Neural cell (in vitro differentiated cells): ENCODE results near the gene MAD2L2. TPM values are rescaled to one million over a fixed set of nuclear protein-coding genes. Genes with fewer than 3 reads are reported as not detected.

Experiments
- H2AFZ ChIP-seq: fragments of 200-600, 300-800 bp; sonication (generic), shearing (Covaris generic); 2 replicates; pipeline ENCODE4 v1.6.0; 2014; ENCODE audit warnings: low read depth, mild to moderate bottlenecking, antibody characterized with exemption, low read length, moderate library complexity
- H3F3A ChIP-seq: fragments of 200-600 bp; shearing (Covaris generic); 2 replicates; pipeline ENCODE4 v1.6.1; 2016; ENCODE audit warnings: mild to moderate bottlenecking, moderate library complexity, mixed read lengths, antibody characterized with exemption, low read length; ENCODE audit not compliant: insufficient read depth, poor library complexity, severe bottlenecking
- H3K27ac ChIP-seq: fragments of 200-600, 300-800 bp; sonication (generic), shearing (Covaris generic); 2 replicates; pipeline ENCODE4 v1.5.1; 2014; ENCODE audit warnings: mild to moderate bottlenecking, low read length, moderate library complexity
- H3K27me3 ChIP-seq: fragments of 300-800, 200-600 bp; sonication (generic), shearing (Covaris generic); 2 replicates; pipeline ENCODE4 v1.6.0; 2014; ENCODE audit warnings: mild to moderate bottlenecking, low read depth, low read length, moderate library complexity; ENCODE audit not compliant: insufficient read depth
- H3K36me3 ChIP-seq: fragments of 300-800, 200-600 bp; sonication (generic), shearing (Covaris generic); 2 replicates; pipeline ENCODE4 v1.5.1; 2014; ENCODE audit warnings: mild to moderate bottlenecking, antibody characterized with exemption, low read length, moderate library complexity; ENCODE audit not compliant: insufficient read depth
- H3K4me2 ChIP-seq: fragments of 300-800, 200-600 bp; sonication (generic), shearing (Covaris generic); 2 replicates; pipeline ENCODE4 v1.6.0; 2014; ENCODE audit warnings: mild to moderate bottlenecking, low read length
- H3K4me3 ChIP-seq: fragments of 300-800, 200-600 bp; sonication (generic), shearing (Covaris generic); 2 replicates; pipeline ENCODE4 v1.5.1; 2014; ENCODE audit warnings: mild to moderate bottlenecking, low read length, moderate library complexity
- H3K79me2 ChIP-seq: fragments of 200-600 bp; shearing (Covaris generic); replicated peaks from 2 replicates; pipeline ENCODE4 v1.6.0; 2014; ENCODE audit warnings: mild to moderate bottlenecking, low read length, moderate library complexity; ENCODE audit not compliant: insufficient read depth
- H3K9ac ChIP-seq: fragments of 300-800, 200-600 bp; sonication (generic), shearing (Covaris generic); 2 replicates; pipeline ENCODE4 v1.6.1; 2016; ENCODE audit warnings: mild to moderate bottlenecking, low read length, mixed read lengths
- H3K9me2 ChIP-seq: fragments of 200-600 bp; shearing (Covaris generic); 2 replicates; pipeline ENCODE4 v1.6.1; 2016; ENCODE audit warnings: mild to moderate bottlenecking, low read length, mixed read lengths; ENCODE audit not compliant: insufficient read depth
- H3K9me3 ChIP-seq: fragments of 200-600, 300-800 bp; sonication (generic), shearing (Covaris generic); 2 replicates; pipeline ENCODE4 v1.6.1; 2016; ENCODE audit warnings: mild to moderate bottlenecking, mixed run types, low read length, moderate library complexity, mixed read lengths
- H4K20me1 ChIP-seq: fragments of 200-600 bp; shearing (Covaris generic); 2 replicates; pipeline ENCODE4 v1.6.1; 2016; ENCODE audit warnings: mild to moderate bottlenecking, mixed run types; ENCODE audit not compliant: insufficient read depth
- EP300 ChIP-seq: fragments of 450-650 bp; conservative IDR thresholded peaks from 2 replicates; pipeline ENCODE4 v1.6.1; 2014; ENCODE audit warnings: antibody characterized with exemption, mild to moderate bottlenecking, moderate library complexity; ENCODE audit not compliant: poor library complexity, severe bottlenecking
- EZH2 ChIP-seq: fragments of 200-600, 300-800 bp; shearing (Covaris generic), sonication (generic); IDR thresholded peaks from 2 replicates; pipeline ENCODE4 v1.6.1; 2014; ENCODE audit warnings: antibody characterized with exemption, low read length, borderline replicate concordance, mild to moderate bottlenecking; ENCODE audit not compliant: insufficient read depth, poor library complexity, severe bottlenecking
- MXI1 ChIP-seq: fragments of 450-650 bp; conservative IDR thresholded peaks from 2 replicates; pipeline ENCODE4 v1.6.1; 2014; ENCODE audit warnings: antibody characterized with exemption, mild to moderate bottlenecking; ENCODE audit not compliant: poor library complexity, severe bottlenecking
- POLR2AphosphoS5 ChIP-seq: IDR thresholded peaks from 2 replicates; pipeline ENCODE4 v1.6.1; 2012
- RAD21 ChIP-seq: fragments of 450-650 bp; conservative IDR thresholded peaks from 2 replicates; pipeline ENCODE4 v1.6.1; 2014; ENCODE audit warnings: antibody characterized with exemption, mild to moderate bottlenecking, moderate library complexity
- SMC3 ChIP-seq: fragments of 450-650 bp; conservative IDR thresholded peaks from 2 replicates; pipeline ENCODE4 v1.6.1; 2014; ENCODE audit warnings: antibody characterized with exemption, mild to moderate bottlenecking, moderate library complexity; ENCODE audit not compliant: poor library complexity
- TAF1 ChIP-seq: IDR thresholded peaks from 2 replicates; pipeline ENCODE4 v1.6.1; 2012; ENCODE audit warnings: low read depth
- polyA plus RNA-seq: library from polyadenylated mRNA; depleted of rRNA; stranded (reverse); fragments of >200 nt; gene quantifications from 2 replicates; pipeline ENCODE4 v1.2.3, GENCODE V29; 2014
- TF ChIP-seq, protein P1 (sequence below): fragments of 450-650 bp; IDR thresholded peaks from 2 replicates; pipeline ENCODE4 v1.5.1; 2014; ENCODE audit warnings: antibody characterized with exemption, mild to moderate bottlenecking, moderate library complexity; ENCODE audit not compliant: poor library complexity, severe bottlenecking
- TF ChIP-seq, protein P2 (sequence below): IDR thresholded peaks from 2 replicates; pipeline ENCODE4 v1.6.1; 2012; ENCODE audit warnings: borderline replicate concordance

Gene MAD2L2
- polyA plus RNA-seq, 1 donor from 2014 or later: 182 TPM

DNA sequence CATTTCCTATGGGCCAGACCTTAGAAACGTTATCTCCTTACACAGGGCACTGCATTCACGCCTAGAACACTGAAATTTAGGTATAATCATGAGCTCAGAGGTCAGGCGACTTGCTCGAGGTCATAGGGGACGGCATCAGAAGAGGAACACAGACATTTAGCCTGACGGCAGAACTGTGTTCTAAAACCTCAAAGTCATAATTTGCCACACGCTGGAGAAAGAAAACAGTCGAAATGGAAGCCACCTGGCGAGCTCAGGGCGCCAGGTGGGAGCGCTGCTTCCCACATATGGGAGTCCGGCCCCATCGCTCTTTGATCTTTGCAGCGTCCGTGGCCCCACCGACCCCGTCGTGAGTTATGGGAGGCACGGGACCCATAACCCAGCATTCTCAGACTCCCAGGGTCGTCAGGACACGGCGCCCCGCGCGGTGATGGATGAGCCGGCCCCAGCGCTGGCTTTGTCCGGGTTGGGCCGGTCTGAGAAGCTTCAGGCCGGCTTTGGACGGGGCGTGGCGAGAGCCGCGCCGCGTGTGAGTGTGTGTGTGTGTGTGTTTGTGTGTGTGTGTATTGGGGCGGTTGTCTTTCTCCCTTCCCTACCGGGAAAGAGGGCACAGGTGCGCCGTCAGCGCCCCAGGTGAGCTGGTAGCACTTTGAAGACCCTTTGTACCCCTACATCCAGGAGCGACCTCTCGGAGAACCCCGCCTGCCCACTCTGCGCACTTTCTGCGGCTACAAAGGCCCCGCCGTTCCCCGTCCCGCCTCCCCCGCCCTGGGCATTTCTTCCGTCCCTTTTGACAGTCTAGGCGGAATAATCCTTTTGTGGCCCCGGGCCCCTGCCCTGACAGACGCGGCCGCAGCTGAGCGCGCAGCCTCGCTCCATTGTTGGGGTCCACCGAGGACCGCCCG lies 9.7 kb upstream of the MAD2L2 start:
- H3K9ac ChIP-seq: peak overlapping the region; percentile 90
- peak overlapping the region; percentile 83 for H2AFZ ChIP-seq
- peak overlapping the region; percentile 89 for H3K4me2 ChIP-seq
- no peaks in the 10 kb centered on the region for H3K9me2 ChIP-seq
- peak overlapping the region; percentile 78 for H3K27ac ChIP-seq
- peak overlapping the region; percentile 88 for H3K4me3 ChIP-seq
- TF ChIP-seq, protein P1, sequence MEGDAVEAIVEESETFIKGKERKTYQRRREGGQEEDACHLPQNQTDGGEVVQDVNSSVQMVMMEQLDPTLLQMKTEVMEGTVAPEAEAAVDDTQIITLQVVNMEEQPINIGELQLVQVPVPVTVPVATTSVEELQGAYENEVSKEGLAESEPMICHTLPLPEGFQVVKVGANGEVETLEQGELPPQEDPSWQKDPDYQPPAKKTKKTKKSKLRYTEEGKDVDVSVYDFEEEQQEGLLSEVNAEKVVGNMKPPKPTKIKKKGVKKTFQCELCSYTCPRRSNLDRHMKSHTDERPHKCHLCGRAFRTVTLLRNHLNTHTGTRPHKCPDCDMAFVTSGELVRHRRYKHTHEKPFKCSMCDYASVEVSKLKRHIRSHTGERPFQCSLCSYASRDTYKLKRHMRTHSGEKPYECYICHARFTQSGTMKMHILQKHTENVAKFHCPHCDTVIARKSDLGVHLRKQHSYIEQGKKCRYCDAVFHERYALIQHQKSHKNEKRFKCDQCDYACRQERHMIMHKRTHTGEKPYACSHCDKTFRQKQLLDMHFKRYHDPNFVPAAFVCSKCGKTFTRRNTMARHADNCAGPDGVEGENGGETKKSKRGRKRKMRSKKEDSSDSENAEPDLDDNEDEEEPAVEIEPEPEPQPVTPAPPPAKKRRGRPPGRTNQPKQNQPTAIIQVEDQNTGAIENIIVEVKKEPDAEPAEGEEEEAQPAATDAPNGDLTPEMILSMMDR: peak; percentile 42
- TF ChIP-seq MXI1 (peak; percentile 2), EP300 (no peak)
- H3K9me3 ChIP-seq: no peaks in the 10 kb centered on the region
- no peaks in the 10 kb centered on the region for H3K27me3 ChIP-seq
- H4K20me1 ChIP-seq: no peaks in the 10 kb centered on the region
- no peaks in the 10 kb centered on the region for H3F3A ChIP-seq
- peaks cover 37% of the 10 kb centered on the region for H3K79me2 ChIP-seq
- no peaks in the 10 kb centered on the region for H3K36me3 ChIP-seq

DNA sequence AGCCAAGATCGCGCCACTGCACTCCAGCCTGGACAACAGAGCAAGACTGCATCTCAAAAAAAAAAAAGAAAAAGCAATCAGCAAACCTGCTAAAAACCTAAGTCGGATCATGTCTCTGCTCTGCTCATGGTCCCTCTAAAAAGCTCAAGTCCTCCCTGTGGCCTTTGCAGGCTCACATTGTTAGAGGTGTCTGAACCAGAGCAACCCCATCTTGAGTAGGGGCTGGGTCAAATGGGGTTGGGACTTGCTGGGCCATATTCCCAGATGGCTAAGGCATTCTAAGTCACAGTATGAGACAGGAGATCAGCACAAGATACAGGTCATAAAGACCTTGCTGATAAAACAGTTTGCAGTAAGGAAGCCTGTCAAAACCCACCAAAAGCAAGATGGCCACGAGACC lies 7.6 kb upstream of the MAD2L2 start:
- Histone ChIP-seq H3K27me3 (no peaks in the 10 kb centered on the region), H3K36me3 (no peaks in the 10 kb centered on the region), H3K27ac (no peak overlapping the region), H3K9me3 (no peaks in the 10 kb centered on the region), H4K20me1 (no peaks in the 10 kb centered on the region), H3F3A (no peaks in the 10 kb centered on the region), H2AFZ (no peak overlapping the region), H3K4me3 (no peak overlapping the region), H3K9ac (no peak overlapping the region), H3K79me2 (peaks cover 43% of the 10 kb centered on the region), H3K4me2 (no peak overlapping the region), H3K9me2 (no peaks in the 10 kb centered on the region)
- no peak for TF ChIP-seq TAF1
- TF ChIP-seq EZH2: no peak
- no peak for TF ChIP-seq POLR2AphosphoS5
- TF ChIP-seq, protein P2, sequence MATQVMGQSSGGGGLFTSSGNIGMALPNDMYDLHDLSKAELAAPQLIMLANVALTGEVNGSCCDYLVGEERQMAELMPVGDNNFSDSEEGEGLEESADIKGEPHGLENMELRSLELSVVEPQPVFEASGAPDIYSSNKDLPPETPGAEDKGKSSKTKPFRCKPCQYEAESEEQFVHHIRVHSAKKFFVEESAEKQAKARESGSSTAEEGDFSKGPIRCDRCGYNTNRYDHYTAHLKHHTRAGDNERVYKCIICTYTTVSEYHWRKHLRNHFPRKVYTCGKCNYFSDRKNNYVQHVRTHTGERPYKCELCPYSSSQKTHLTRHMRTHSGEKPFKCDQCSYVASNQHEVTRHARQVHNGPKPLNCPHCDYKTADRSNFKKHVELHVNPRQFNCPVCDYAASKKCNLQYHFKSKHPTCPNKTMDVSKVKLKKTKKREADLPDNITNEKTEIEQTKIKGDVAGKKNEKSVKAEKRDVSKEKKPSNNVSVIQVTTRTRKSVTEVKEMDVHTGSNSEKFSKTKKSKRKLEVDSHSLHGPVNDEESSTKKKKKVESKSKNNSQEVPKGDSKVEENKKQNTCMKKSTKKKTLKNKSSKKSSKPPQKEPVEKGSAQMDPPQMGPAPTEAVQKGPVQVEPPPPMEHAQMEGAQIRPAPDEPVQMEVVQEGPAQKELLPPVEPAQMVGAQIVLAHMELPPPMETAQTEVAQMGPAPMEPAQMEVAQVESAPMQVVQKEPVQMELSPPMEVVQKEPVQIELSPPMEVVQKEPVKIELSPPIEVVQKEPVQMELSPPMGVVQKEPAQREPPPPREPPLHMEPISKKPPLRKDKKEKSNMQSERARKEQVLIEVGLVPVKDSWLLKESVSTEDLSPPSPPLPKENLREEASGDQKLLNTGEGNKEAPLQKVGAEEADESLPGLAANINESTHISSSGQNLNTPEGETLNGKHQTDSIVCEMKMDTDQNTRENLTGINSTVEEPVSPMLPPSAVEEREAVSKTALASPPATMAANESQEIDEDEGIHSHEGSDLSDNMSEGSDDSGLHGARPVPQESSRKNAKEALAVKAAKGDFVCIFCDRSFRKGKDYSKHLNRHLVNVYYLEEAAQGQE: no peak
- no peak for TF ChIP-seq SMC3
- no peak for TF ChIP-seq MXI1
- TF ChIP-seq RAD21: no peak
- TF ChIP-seq, protein P1: no peak
- no peak for TF ChIP-seq EP300
